ENCODE measurements around the gene LRRN4.
"Not testable (repeated sequence)": the region's sequence is repeated elsewhere in the genome, so short reads cannot be mapped to it uniquely, and the experiment has no call there.

LRRN4 gene

GRCh38 chr20:6046432-6046831 is 7.4 kb downstream of the LRRN4 start:
- Mint-ChIP-seq H3K4me1 (no peaks in the 10 kb centered on the region), H3K27me3 (peaks cover 17% of the 10 kb centered on the region), H3K27ac (no peak overlapping the region), H3K4me3 (no peak overlapping the region), H3K9me3 (no peaks in the 10 kb centered on the region)
- ATAC-seq (no peak), DNase-seq (no peak)

DNA sequence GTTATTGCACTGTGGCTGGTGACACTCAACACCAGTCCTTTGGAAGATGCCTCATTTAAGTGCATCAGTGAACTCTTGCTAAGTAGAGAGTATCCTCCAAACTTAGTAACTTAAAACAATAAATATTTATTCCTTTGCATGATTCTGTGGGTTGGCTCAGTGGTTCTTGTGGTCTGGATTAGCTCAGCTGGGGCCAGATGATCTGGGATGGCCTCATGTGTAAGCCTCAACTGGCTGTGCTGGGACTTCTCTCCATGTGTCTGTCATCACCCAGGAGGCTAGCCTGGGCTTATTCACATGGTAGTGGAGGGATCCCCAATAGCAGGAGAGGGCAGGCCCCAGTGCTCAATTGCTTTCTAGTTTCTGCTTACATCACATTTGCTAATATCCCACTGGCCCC is 8.3 kb downstream of the LRRN4 start:
- Mint-ChIP-seq H3K9me3 (no peaks in the 10 kb centered on the region), H3K4me3 (no peak overlapping the region), H3K27me3 (peaks cover 9% of the 10 kb centered on the region), H3K27ac (no peak overlapping the region), H3K4me1 (no peaks in the 10 kb centered on the region)
- DNase-seq: no peak
- no peak for ATAC-seq

GRCh38 chr20:6044115-6044514 is 9.7 kb downstream of the LRRN4 start:
- no peak overlapping the region for H3K4me3 Mint-ChIP-seq
- H3K27me3 Mint-ChIP-seq: no peaks in the 10 kb centered on the region
- H3K9me3 Mint-ChIP-seq: no peaks in the 10 kb centered on the region
- DNase-seq (no peak), ATAC-seq (no peak)
- H3K4me1 Mint-ChIP-seq: no peaks in the 10 kb centered on the region
- no peak overlapping the region for H3K27ac Mint-ChIP-seq

GRCh38 chr20:6041808-6042265 is 12.0 kb downstream of the LRRN4 start:
- H3K27ac Mint-ChIP-seq: no peak overlapping the region
- peak; percentile 49 for ATAC-seq
- H3K27me3 Mint-ChIP-seq: no peaks in the 10 kb centered on the region
- no peaks in the 10 kb centered on the region for H3K4me1 Mint-ChIP-seq
- no peaks in the 10 kb centered on the region for H3K9me3 Mint-ChIP-seq
- no peak for DNase-seq
- no peak overlapping the region for H3K4me3 Mint-ChIP-seq

DNA sequence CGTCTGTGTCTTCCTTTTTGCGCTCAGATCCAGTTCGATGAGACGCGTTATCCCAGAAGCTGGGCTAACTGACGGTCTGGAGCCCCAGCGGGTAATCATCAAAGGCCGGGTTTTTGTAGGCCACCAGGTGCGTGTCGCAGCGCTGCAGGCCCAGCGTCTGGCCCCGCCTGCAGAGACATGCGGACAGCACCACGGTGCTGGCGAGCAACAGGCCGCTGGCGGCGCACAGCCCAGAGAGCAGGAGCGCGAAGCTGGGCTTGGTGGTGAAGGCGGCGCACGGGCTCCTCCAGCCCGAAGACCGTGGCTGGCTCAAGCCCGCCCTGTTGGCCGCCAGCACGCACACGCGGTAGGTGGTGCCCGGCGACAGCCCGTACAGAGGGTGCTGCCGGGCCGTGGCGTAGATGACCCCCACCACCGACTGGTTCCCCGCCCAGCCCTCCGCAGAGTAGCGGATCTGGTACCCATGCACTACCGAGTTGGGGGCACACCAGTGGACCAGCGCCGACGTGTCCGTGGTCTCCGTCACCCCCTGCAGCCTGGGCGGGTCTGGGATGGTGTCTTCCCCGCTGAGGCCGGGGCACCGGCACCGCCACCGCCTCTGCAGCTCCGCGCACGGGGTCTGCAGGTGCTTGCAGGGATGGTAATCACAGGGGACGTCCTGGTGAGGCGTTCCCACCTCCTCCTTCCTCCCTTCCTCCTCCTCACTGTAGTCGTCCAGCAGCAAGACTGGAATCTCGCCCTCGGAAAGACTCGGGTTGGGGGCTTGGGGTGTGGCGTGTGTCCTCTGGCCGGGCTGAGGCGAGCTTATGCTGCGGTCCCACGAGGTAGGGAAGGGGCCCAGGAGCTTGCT is 12.7 kb downstream of the LRRN4 start:
- no peaks in the 10 kb centered on the region for H3K4me1 Mint-ChIP-seq
- DNase-seq (no peak), ATAC-seq (peak; percentile 67)
- H3K27me3 Mint-ChIP-seq: no peaks in the 10 kb centered on the region
- no peak overlapping the region for H3K27ac Mint-ChIP-seq
- H3K4me3 Mint-ChIP-seq: no peak overlapping the region
- no peaks in the 10 kb centered on the region for H3K9me3 Mint-ChIP-seq

GRCh38 chr20:6040540-6040939 is 13.3 kb downstream of the LRRN4 start:
- Mint-ChIP-seq H3K4me3 (no peak overlapping the region), H3K27me3 (no peaks in the 10 kb centered on the region), H3K9me3 (no peaks in the 10 kb centered on the region), H3K27ac (no peak overlapping the region), H3K4me1 (no peaks in the 10 kb centered on the region)
- no peak for DNase-seq
- no peak for ATAC-seq

DNA sequence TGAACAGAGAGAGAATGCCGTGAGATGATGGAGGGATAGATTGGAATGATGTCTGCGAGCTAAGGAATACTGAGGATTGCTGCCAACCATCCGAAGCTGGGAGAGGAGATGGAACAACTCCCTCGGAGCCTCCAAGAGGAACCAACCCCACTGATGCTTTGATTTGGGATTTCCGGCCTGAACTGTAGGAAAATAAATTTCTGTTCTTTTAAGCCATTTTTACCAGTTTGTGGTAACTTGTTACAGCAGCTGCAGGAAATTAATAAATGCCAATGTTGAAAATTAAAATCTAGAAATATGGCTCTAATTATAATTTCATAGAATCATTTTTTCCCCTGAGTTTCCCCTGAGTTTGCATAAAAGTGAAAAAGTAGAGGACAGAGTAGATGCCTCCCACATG is 14.1 kb downstream of the LRRN4 start:
- H3K4me3 Mint-ChIP-seq: no peak overlapping the region
- H3K9me3 Mint-ChIP-seq: no peaks in the 10 kb centered on the region
- ATAC-seq (no peak), DNase-seq (no peak)
- H3K27me3 Mint-ChIP-seq: no peaks in the 10 kb centered on the region
- H3K27ac Mint-ChIP-seq: no peak overlapping the region
- no peaks in the 10 kb centered on the region for H3K4me1 Mint-ChIP-seq

- DNase-seq: no peak
- Mint-ChIP-seq H3K27me3 (no peaks in the 10 kb centered on the region), H3K4me3 (no peak overlapping the region), H3K9me3 (no peaks in the 10 kb centered on the region), H3K27ac (no peak overlapping the region), H3K4me1 (no peaks in the 10 kb centered on the region)
- ATAC-seq: no peak
Observed at GRCh38 chr20:6038256-6038655, 15.6 kb downstream of the LRRN4 start.

GRCh38 chr20:6037082-6037481 is 16.8 kb downstream of the LRRN4 start:
- Mint-ChIP-seq H3K27ac (no peak overlapping the region), H3K9me3 (no peaks in the 10 kb centered on the region), H3K27me3 (no peaks in the 10 kb centered on the region), H3K4me1 (no peaks in the 10 kb centered on the region), H3K4me3 (no peak overlapping the region)
- DNase-seq (no peak), ATAC-seq (no peak)

DNA sequence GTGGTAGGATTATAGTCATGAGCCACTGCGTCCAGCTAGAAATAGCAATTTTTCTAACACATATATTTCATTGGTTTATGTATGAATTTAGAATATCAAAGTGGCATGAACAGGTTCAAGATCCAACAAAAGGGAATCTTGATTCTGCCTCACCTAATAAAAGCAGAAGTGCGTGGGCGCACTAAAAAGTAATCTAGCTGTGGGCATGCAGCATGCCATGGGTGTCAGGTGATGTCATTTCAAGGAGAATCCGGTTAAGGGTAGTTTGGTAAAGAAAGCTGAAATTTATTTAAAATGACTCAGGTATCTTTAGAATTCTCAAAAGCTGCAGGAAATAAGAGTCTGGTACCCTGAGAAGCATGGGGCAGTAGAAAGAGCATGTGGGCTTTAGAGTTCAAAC is 17.6 kb downstream of the LRRN4 start:
- Mint-ChIP-seq H3K27ac (peak overlapping the region in 1 of 2 donors; percentile 40), H3K27me3 (no peaks in the 10 kb centered on the region), H3K4me3 (no peak overlapping the region), H3K4me1 (no peaks in the 10 kb centered on the region), H3K9me3 (no peaks in the 10 kb centered on the region)
- no peak for ATAC-seq
- no peak for DNase-seq

GRCh38 chr20:6034134-6034969 is 19.5 kb downstream of the LRRN4 start:
- DNase-seq: no peak
- H3K4me1 Mint-ChIP-seq: peaks cover 6% of the 10 kb centered on the region
- peak overlapping the region; percentile 8 to 59 for H3K27ac Mint-ChIP-seq
- H3K27me3 Mint-ChIP-seq: no peaks in the 10 kb centered on the region
- H3K4me3 Mint-ChIP-seq: no peak overlapping the region
- no peaks in the 10 kb centered on the region for H3K9me3 Mint-ChIP-seq
- ATAC-seq: no peak

DNA sequence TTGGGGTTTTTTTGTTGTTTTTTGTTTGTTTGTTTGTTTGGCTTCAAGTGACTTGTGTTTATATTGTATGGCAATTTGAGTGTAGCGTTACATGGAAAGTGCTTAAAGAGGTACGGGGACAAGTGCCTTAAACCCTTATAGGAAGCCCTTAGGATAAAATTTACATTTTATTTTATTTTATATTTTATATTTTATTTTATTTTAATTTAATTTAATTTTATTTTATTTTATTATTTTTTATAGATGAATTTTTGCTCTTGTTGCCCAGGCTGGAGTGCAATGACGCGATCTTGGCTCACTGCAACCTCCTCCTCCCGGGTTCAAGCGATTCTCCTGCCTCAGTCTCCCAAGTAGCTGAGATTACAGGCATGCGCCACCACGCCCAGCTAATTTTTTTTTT is 21.0 kb downstream of the LRRN4 start:
- not testable (repeated sequence) for H3K4me3 Mint-ChIP-seq, DNase-seq, ATAC-seq, H3K27ac Mint-ChIP-seq, H3K27me3 Mint-ChIP-seq, H3K9me3 Mint-ChIP-seq
- peaks cover 14% of the 10 kb centered on the region for H3K4me1 Mint-ChIP-seq

DNA sequence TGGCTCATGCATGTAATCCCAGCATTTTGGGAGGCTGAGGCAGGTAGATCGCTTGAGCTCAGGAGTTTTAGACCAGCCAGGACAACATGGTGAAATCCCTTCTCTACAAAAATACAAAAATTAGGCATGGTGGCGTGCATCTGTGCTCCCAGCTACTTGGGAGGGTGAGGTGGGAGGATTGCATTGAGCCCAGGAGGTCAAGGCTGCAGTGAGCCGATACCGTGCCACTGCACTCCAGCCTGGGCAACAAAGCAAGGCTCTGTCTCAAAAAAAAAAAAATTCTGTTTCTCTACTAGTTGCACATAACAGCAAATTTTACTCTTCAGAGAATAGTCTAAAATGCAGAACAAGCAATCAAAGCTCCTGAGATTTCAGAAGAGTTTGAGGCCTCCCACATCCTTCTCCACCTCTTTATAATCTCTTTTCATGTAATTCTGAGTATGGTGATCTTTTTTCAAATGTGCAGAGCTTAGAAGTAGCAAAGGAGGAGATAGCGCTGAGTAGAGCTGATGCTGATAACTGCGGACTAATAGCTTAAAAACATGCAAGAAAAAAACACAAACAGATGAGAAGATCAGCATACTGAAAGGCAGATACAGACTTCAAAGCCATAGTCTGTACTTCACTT is 23.3 kb downstream of the LRRN4 start:
- DNase-seq (no peak), ATAC-seq (no peak)
- no peaks in the 10 kb centered on the region for H3K9me3 Mint-ChIP-seq
- H3K4me1 Mint-ChIP-seq: peaks cover 20% of the 10 kb centered on the region
- no peaks in the 10 kb centered on the region for H3K27me3 Mint-ChIP-seq
- H3K4me3 Mint-ChIP-seq: no peak overlapping the region
- H3K27ac Mint-ChIP-seq: no peak overlapping the region

GRCh38 chr20:6029538-6029937 is 24.3 kb downstream of the LRRN4 start:
- DNase-seq (no peak), ATAC-seq (no peak)
- Mint-ChIP-seq H3K4me1 (peaks cover 24% of the 10 kb centered on the region), H3K9me3 (peaks cover 0 to 4% of the 10 kb centered on the region in 2 donors), H3K4me3 (no peak overlapping the region), H3K27me3 (no peaks in the 10 kb centered on the region), H3K27ac (no peak overlapping the region)

DNA sequence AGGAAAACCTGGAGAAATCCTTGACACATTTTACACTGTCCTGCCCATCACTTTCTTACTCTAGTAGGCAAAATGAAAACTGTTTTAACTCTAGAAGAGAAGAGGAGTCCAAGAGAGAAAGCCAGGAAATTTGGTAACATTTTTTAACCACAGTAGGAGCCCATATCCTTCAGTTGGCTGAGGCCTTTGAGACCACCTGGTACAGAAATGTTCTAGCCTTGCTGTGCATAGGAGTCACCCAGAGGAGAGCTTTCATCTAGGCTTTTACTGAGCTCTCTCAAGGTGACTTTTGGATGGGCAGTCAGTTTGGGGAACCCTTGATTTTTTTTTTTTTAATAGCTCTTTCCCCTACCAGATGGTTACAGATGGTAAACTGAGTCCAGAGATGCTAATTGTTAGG is 25.0 kb downstream of the LRRN4 start:
- Mint-ChIP-seq H3K27ac (no peak overlapping the region), H3K4me1 (peaks cover 24% of the 10 kb centered on the region), H3K9me3 (peaks cover 4 to 7% of the 10 kb centered on the region in 2 donors), H3K4me3 (no peak overlapping the region), H3K27me3 (no peaks in the 10 kb centered on the region)
- DNase-seq (no peak), ATAC-seq (no peak)

- ATAC-seq (peak; percentile 85), DNase-seq (peak in 1 of 2 donors; percentile 24)
- peaks cover 4 to 7% of the 10 kb centered on the region in 2 donors for H3K9me3 Mint-ChIP-seq
- no peaks in the 10 kb centered on the region for H3K27me3 Mint-ChIP-seq
- H3K4me1 Mint-ChIP-seq: peaks cover 26% of the 10 kb centered on the region
- no peak overlapping the region for H3K27ac Mint-ChIP-seq
- H3K4me3 Mint-ChIP-seq: no peak overlapping the region
Observed at GRCh38 chr20:6026051-6026450, 27.8 kb downstream of the LRRN4 start.
